Left lung (tissue), 10 donors: ENCODE data around the gene TBX4. TPM values are rescaled to one million over a fixed set of nuclear protein-coding genes. Genes with fewer than 3 reads are reported as not detected.

Experiments
- ATAC-seq: fragments of 200-7000 bp; cut with Tn5 transposase; one replicate; pipeline ENCODE4 v1.9.1; 2020; ENCODE audit warnings: moderate library complexity
- DNase-seq, 4 donors: peaks; one replicate each; pipeline ENCODE4 v3.0.0-alpha.2; 2013 to 2020
- H3K27ac ChIP-seq, 2 donors: fragments of 200-600 bp; sonication (generic) in 1 of 2; one replicate each; pipeline versions ENCODE4 v1.5.0 to v1.8.0; 2020 to 2021
- H3K27me3 ChIP-seq, 2 donors: fragments of 200-600 bp; sonication (generic) in 1 of 2; one replicate each; pipeline versions ENCODE4 v1.5.0 to v1.8.0; 2020 to 2021
- H3K36me3 ChIP-seq, 2 donors: fragments of 200-600 bp; sonication (generic) in 1 of 2; one replicate each; pipeline versions ENCODE4 v1.5.0 to v1.8.0; 2020 to 2021
- H3K4me1 ChIP-seq, 2 donors: fragments of 200-600 bp; one replicate each; pipeline ENCODE4 v1.8.0; 2021
- H3K4me3 ChIP-seq, 2 donors: fragments of 200-600 bp; sonication (generic) in 1 of 2; one replicate each; pipeline versions ENCODE4 v1.5.0 to v1.8.0; 2020 to 2021; ENCODE audit warnings: mild to moderate bottlenecking in 1 of 2
- H3K9me3 ChIP-seq, 2 donors: fragments of 200-600 bp; sonication (generic) in 1 of 2; one replicate each; pipeline versions ENCODE4 v1.5.0 to v1.8.0; 2020 to 2021
- intact Hi-C, 2 donors: fragments of 100-400 bp; cut with DNase I; formaldehyde crosslinking; loops; one replicate each; pipeline versions ENCODE4 v1.11.2 to v1.14.2; 2022
- polyA plus RNA-seq, 6 donors: library from polyadenylated mRNA; unstranded; fragments of 120-200 nt; gene quantifications; one replicate each; pipeline ENCODE4 v1.2.1, GENCODE V29; 2013; ENCODE audit not compliant: insufficient read length in 6 of 6
- total RNA-seq, 2 donors: library from RNA; stranded (reverse); fragmentation: NEBNext Ultra II Directional; extraction: Animal tissue kit (Norgen Biotek cat#: 25700); gene quantifications; one replicate each; pipeline ENCODE4 v1.2.1, GENCODE V29; 2021
- TF ChIP-seq, protein P1 (sequence below), 2 donors: fragments of 200-600 bp; sonication (generic) in 1 of 2; IDR thresholded peaks; one replicate each; pipeline versions ENCODE4 v1.5.0 to v1.8.0; 2021; ENCODE audit warnings: antibody characterized with exemption in 2 of 2
- donor health status: DM: no; HTN: yes; CAD: no.
- donor health status: DM: no; HTN: no; CAD: no.

Gene TBX4
- total and polyA plus RNA-seq, 8 donors: 21.2 to 190 (median 162) TPM

DNA sequence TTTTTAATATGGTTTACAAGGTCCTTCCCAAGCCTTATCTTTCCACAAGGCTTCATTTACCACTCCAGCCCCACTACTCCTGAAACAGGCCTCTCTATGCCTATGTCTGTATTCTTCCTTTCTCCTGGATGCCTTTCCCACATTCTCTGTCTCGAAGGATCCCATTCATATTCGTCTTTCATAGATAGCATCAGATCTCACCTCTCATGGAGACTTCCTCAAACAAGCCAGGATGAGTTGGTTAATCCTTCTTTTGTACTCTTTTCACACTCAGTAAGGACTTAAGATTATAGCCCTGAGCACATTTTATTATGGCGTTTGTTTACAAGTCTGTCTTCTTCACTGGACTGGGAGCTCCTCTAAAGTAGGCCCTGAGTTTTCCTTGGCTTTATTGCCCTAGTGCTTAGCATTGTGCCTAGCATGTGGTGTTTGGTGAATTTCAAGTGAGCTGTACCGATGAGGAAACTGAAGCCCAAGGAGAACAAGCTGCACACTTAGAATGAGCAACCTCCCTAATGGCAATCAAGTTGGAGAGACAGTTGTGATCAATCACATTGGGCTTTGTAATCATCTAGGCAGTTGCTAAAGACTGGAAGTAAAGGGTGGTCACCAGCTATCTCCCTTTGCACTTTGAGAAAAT is 10.0 kb upstream of the TBX4 start:
- no peaks in the 10 kb centered on the region for H3K36me3 ChIP-seq
- H3K4me1 ChIP-seq: no peaks in the 10 kb centered on the region
- H3K9me3 ChIP-seq: peaks cover 0 to 4% of the 10 kb centered on the region in 2 donors
- H3K27me3 ChIP-seq: peaks cover 0 to 28% of the 10 kb centered on the region in 2 donors
- no peak for DNase-seq
- H3K27ac ChIP-seq: no peak overlapping the region
- no peak overlapping the region for H3K4me3 ChIP-seq
- no peak for ATAC-seq
- TF ChIP-seq, protein P1, sequence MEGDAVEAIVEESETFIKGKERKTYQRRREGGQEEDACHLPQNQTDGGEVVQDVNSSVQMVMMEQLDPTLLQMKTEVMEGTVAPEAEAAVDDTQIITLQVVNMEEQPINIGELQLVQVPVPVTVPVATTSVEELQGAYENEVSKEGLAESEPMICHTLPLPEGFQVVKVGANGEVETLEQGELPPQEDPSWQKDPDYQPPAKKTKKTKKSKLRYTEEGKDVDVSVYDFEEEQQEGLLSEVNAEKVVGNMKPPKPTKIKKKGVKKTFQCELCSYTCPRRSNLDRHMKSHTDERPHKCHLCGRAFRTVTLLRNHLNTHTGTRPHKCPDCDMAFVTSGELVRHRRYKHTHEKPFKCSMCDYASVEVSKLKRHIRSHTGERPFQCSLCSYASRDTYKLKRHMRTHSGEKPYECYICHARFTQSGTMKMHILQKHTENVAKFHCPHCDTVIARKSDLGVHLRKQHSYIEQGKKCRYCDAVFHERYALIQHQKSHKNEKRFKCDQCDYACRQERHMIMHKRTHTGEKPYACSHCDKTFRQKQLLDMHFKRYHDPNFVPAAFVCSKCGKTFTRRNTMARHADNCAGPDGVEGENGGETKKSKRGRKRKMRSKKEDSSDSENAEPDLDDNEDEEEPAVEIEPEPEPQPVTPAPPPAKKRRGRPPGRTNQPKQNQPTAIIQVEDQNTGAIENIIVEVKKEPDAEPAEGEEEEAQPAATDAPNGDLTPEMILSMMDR (IDR thresholded peaks at IDR 0.05): no peak
- intact Hi-C loops: no loop called here

DNA sequence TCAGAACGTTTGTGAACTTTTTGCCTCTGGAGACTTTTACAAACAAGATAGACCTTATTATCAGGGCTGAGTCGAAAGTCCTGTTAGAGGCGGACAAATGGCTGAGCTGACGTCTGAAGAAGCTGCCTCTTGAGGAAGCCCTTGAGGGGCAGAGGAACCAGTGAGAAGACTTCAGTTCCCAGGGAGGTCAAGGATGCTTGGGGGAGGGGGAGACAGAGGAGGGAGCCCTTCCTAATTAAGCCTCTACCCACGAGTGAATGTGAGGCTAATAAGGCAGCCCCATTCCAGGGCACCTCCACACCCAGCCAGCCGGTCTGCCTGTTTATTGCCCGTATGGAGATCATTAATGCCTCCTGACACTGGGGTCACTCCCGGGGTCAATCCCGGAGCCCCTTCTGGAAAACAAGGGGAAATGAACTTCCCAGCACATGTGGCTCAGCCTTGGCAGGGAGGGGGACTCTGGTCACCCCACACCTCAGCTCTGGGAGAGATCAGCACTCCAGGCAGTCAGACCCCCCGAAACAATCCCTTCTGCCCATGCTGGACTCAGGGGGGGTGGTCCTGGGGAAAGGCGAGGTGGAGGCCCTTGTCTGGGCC is 9.2 kb upstream of the TBX4 start:
- ATAC-seq: no peak
- H3K4me3 ChIP-seq: no peak overlapping the region
- H3K4me1 ChIP-seq: no peaks in the 10 kb centered on the region
- intact Hi-C loops: no loop called here
- TF ChIP-seq, protein P1 (IDR thresholded peaks at IDR 0.05): no peak
- no peak for DNase-seq
- peaks cover 0 to 36% of the 10 kb centered on the region in 2 donors for H3K27me3 ChIP-seq
- no peak overlapping the region for H3K27ac ChIP-seq
- no peaks in the 10 kb centered on the region for H3K36me3 ChIP-seq
- H3K9me3 ChIP-seq: no peaks in the 10 kb centered on the region

DNA sequence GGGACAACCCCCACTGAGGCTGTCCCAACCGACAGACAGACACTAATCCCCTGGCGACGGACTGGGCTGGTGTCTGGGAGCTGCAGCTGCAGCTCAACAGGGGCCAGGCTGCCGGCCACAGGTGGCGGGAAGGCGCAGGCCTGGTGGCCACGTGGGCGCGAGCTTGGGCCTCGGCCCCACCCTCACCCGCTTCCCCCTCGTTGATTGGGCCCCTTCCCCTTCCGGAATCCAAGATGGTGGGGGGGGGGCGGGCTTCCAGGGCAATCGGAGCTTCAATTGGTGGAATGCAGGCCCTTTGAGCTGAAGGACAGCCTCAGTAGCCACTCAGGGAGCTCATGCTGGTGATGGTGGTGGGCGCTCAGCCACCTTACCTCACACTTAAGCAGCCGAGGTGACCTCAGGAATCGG is 8.7 kb upstream of the TBX4 start:
- ATAC-seq: no peak
- no peak overlapping the region for H3K27ac ChIP-seq
- H3K36me3 ChIP-seq: no peaks in the 10 kb centered on the region
- peaks cover 0 to 41% of the 10 kb centered on the region in 2 donors for H3K27me3 ChIP-seq
- DNase-seq: no peak
- H3K4me1 ChIP-seq: no peaks in the 10 kb centered on the region
- H3K9me3 ChIP-seq: no peaks in the 10 kb centered on the region
- TF ChIP-seq, protein P1 (IDR thresholded peaks at IDR 0.05): no peak
- intact Hi-C loops: no loop called here
- H3K4me3 ChIP-seq: no peak overlapping the region

DNA sequence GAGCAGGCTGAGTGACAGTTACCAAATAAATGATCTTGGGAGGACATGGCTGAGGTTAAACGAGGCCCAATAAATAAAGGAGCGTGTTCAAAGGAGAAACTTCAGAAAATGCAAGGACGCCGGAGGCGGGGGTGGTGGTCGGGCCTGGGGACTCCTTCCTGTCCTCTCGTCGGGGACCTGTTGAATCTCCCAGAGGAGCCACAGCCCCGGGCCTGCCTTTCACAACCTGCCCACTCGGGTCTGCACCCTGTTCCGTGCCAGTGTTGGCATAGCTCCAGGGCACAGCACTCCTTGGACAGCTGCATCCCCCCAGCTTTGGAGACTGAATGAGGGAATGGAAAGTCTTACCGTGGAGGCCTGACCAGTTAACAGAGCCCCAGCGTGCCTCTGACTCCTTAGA is 8.1 kb upstream of the TBX4 start:
- H3K27ac ChIP-seq: no peak overlapping the region
- peaks cover 0 to 47% of the 10 kb centered on the region in 2 donors for H3K27me3 ChIP-seq
- H3K9me3 ChIP-seq: no peaks in the 10 kb centered on the region
- no peak overlapping the region for H3K4me3 ChIP-seq
- H3K36me3 ChIP-seq: no peaks in the 10 kb centered on the region
- no peak for ATAC-seq
- TF ChIP-seq, protein P1 (IDR thresholded peaks at IDR 0.05): no peak
- intact Hi-C loops: no loop called here
- DNase-seq: peak in 1 of 4 donors; percentile 74
- H3K4me1 ChIP-seq: no peaks in the 10 kb centered on the region

DNA sequence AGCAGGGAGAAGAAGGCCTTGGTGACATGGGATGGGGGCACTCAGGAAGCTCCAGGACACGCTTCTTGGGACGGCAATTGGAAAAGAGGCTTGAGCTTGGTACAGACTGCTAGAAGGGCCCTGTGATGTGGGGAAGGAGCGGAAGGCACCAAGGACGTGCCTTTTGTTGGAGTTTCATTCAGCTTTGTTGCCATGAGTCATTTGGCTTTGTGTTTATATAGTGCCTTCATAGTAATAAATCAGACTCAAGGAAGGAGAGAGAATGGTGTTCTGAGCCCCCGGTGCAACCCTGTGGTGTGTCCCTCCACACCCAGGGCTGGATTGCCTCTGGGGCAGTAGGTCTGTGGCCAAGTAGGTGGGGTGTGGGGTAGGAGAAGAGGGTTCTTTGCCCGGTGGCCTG is 7.4 kb upstream of the TBX4 start:
- H3K27ac ChIP-seq: no peak overlapping the region
- no peaks in the 10 kb centered on the region for H3K4me1 ChIP-seq
- H3K9me3 ChIP-seq: no peaks in the 10 kb centered on the region
- TF ChIP-seq, protein P1 (IDR thresholded peaks at IDR 0.05): no peak
- H3K4me3 ChIP-seq: no peak overlapping the region
- intact Hi-C loops: no loop called here
- ATAC-seq (no peak), DNase-seq (no peak)
- H3K27me3 ChIP-seq: peaks cover 0 to 54% of the 10 kb centered on the region in 2 donors
- H3K36me3 ChIP-seq: no peaks in the 10 kb centered on the region
